GM19238 (cell line): Measurements from ENCODE around the gene CNTN4.

ENCODE experiments used
- DNase-seq: peaks from one replicate; pipeline ENCODE4 v3.0.0; 2011; ENCODE audit warnings: low spot score; ENCODE audit not compliant: insufficient read length

Gene CNTN4

DNA sequence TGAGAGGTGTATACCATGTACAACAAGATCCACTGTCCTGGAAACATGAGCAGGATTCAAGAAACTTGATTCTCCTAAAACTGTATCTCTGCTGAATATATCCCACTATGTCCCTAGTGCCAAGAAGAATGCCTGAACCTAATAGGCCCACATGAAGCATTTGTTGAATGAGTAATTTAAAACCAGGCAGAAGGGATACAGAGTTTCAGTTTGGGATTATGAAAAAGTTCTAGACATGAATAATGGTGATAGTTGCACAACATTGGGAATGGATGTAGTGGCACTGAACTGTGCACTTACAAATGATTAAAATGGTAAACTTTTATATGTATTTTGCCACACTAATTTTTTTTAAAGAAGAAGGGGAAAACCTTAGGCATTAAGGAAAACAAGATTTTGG, 750.4 kb downstream of the CNTN4 start:
- DNase-seq = no peak

DNA sequence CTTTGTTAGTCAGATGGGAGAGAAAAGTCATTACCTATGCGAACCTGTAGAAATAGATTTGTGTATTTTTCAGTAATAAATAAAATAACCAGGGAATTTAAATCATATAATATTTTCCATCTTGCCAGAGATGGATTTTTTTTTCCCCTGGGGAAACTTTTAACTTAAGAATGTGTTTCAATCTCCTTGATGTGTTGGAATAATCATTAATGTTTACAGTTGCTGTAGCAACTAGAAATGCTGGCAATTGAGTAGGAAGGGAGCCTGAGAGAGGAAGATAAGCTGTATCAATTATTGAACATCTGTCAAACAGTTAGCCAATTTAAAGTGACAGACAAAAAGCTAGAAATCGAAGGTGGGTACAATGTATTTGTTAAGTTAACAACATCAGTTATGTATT, 752.0 kb downstream of the CNTN4 start:
- DNase-seq = no peak

DNA sequence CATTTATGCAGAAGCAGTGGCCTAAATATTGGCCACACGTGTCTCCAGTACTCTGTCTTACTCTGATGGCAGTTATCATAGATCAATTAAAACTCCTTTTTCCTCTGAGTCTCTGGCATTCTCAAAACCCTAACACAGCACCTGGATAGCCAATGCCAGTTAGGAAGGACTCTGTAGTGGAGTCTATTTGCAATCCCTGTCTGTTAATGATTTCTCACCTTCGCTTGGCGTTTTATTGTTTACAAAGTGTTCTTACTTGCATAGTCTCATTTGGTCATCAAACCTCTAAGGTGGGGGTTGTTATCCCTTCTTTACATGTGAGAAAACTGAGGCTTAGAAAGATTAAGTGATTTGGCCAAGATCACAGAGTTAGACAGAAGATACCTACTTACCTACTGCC, 752.7 kb downstream of the CNTN4 start:
- DNase-seq = no peak

DNA sequence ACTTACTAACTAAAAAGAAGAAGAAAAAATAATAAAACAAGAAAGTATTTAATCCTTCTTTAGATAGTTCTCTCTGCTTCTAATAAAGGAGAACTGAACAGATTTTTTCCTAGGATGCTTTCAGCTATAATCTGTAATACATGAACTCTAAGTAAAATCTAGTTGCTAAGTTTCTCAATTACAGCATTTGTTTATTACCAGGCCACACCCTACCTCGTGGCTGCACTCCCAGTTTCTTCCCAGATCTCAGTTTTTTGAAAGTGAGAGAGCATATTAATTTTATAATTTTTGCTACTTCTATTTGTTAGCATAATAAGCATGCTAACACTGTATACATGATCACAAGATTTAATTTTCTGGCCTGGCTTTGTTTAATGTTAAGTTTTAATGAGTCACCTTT, 753.2 kb downstream of the CNTN4 start:
- no peak for DNase-seq

DNA sequence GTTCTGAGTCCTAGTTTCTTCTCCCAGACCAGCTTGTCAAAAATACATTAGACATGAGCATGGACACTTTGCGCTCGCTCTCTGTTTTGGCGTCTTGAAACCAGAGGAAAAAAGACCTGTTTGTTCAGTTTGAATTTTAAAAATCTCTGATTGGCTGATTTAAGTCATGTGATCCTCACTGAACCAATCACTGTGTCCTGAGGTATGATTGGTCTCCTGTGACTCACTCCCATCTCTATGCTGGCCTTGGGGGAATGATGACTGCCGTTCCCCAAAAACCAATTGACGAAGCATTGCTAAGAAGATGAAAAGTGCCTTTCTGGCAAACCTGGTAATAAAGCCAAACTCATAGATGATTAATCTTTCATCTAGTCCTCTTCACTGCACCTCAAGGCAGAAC, 755.0 kb downstream of the CNTN4 start:
- DNase-seq = no peak

DNA sequence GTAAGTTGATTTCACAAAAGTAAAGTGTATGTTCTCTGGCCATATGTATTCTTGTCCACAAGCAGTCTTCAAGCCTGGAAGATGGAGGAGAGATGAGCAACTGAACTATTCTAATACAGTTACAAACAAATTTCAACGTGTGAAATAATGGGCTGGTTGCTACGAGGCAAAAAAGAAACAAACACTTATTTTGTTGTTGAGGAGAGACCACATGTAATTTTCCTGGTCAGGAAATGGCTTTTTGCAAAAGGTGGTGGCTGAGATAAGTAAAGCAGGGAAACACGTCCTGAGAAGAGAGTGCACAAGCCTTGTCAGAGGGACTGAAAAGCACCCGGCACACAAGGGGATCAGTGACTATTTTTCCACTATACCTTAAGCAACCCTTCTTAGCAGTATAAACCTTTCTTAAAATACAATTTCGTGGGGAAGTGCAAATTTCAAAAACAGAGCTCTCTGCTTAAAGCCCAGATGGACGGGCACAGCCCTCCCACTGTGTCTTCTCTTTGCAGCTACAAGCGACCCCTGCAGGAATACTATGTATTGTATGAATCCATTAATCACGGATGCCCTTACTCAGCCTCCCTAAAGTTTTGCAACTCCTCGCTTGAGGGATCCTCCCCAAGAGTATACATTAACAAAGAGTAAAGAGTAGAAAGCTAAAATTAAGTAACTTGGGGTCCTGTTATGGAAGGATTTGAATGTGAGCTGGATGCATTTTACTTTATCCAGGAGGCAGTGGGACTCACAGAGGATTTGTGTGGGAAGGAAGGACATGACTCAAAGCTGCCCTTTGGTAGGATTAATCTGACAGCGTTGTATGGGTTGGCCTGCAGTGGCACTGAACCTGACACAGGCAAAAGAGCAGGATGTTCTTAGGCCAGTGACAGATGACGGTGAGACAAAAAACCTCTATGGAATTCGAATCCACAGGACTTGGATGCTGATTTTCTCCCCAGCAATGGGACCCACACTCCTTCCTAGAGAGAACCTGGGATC, 757.8 kb downstream of the CNTN4 start:
- DNase-seq = no peak

DNA sequence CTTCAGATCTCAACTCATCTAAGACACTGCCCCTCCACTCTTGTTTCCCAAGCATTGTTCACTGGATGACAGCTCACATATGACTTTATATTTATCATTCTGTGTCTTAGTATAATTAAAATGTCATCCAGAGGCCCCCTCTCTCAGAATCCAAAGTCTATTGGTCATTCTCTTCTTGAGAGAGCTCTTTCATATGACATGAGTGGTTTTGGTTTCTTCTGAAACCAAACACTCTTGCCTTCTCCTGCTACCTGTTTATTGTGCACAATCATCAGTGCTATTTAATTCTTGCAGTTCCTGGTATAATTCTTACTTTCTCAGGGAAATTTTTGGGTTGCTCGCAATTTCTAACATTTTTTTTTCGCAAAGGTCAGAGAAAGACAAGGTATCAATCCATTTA, 762.0 kb downstream of the CNTN4 start:
- DNase-seq = no peak

DNA sequence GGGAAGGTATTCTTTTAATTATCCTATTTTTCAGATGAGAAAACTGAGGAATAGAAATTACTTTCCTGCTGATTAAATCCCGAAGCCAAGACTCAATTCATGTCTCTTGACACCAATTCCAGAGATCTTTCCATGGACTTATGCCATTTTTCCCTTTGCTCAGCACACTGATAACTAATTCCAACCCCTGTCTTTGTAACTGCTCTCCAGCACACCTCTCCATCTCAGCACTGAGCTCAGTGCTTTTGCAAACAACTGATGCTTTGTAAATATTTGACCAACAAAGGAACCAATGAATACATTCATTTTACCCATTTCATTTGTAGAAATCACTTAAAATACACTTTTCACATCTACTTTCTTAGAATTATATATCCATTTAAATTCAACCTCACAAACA, 762.5 kb downstream of the CNTN4 start:
- no peak for DNase-seq

DNA sequence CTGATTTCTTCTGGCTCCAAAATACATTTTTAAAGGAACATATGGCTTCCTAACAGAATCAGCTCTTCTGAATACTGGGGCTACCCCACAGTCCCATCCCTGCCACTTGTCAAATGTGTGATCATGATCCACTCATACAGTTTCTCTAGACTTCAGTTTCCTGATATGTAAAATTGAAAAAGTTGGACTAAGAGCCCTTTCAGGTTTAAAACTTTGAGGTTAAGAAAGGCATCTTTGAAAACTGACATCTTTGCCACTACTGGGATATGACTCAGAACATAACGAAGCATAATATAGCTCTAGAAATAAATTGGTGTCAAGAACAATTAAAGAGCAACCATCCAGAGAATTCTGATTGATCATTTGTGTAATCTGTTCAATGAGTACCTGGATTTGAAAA, 763.3 kb downstream of the CNTN4 start:
- DNase-seq = no peak

DNA sequence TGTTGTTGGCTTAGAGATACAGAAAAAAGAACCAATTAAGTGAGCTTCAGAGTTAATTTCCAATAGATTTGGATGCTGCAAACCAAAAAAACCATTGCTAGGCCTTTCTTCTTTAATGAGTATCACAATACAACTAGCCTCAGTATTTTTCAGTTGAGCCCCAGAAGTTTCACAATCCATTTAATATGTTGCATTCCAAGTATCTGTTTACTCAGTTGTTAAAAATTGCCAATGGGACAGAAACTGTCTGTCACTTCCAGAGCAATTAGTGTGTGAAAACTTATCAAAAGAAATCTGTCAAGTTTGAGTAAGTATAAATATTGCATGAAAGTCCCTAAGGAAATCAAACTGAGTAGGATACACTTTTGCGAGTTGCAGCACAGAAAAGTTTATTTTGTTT, 763.7 kb downstream of the CNTN4 start:
- no peak for DNase-seq

DNA sequence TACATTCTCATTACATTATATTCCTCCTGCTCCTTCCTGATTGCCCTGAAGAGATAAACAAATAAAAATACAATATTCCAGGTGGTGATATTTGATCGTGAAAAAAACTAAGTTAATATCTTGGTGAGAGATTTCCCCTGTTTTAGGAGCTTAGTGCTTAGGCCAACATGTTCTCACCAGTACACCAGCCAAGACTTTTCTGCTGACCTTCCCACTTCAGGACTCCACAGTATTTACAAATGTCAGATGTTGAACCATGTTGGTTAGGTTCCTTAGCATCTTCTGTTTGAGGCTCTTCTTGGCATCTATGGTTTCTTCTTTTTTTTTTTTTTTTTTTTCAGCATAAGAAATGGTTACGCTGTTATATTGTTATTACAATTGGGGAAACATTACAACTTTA, 764.5 kb downstream of the CNTN4 start:
- DNase-seq = no peak

DNA sequence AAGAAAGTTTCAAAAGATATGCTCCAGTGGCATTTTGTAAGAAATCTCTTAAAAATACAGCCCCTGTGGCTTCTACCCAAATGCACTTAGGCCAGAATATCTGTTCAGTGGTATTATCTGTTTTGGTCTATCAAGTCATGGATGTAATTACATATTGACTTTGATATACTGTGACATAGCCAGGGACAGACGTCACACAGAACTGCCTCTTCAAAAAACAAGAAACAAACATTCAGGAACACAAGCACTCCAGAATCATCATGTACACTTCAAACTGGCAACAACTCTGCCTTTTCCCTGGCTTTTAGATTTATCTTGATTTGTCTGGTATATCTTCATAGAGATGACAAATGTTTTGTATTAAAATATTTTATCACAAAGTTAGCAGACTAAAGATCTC, 771.2 kb downstream of the CNTN4 start:
- DNase-seq = no peak

DNA sequence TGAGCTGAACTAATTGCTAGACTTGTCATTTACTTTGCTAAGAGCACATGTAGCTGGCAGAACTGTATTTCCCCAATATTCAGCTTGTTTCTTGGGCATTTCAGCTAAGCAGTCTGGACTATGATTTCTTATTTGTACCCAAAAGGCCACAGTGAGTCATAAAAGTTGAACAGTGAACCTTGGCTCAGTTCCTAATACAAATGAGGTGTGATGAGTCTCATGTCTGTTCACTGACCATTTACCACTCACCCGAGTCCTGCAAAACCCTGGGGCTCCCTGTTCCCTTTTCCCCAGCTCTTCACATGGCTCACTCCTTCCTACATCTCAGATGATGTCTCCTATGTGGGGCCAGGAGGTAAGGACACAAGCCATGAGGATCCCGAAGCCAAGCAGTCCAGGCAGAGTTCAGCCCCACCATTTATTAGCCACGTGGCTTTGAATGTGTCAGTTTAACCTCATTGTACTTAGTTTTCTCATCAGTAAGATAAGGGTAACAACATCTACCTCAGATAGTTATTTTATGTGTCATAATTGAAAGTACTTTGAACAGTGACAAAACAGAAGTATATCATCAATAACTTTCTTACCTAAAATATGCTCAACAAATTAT, 772.2 kb downstream of the CNTN4 start:
- no peak for DNase-seq

DNA sequence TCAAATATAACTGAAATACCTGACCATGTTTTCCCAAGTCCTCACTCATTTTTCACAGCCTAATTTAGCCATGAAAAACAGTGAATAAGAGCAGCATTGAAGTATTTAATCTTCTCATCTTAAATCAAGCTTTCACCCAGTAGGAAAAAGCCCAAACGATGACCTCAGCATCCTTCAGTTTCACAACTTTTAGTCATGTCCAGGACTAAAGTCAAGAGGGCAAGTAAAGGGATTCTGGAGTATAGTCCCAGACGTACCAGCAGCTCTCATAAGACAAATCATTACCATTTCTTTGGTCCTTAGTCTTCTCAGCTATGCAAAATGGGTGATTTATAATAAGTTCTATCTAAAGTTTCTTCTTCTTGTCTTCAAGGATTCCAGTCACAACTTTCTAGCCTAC, 774.2 kb downstream of the CNTN4 start:
- no peak for DNase-seq

DNA sequence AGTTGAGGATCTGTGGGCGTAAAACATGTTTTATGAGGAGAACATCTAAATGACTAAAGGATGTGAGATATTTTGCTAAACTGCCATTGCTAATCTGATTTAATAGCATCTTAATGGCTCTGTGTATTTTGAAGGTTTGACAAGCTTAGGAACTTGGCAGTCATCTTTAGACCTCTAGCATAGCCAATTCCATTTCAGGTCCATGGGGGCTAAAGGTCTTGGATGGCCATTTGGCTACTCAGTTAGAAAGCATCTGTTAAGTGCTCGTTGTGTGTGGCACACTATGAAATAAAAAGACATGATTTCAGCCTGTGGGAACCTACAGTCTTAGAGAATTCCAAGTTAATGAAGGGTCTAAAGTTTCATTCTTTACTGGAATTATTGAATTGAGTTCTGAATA, 775.3 kb downstream of the CNTN4 start:
- DNase-seq = no peak

DNA sequence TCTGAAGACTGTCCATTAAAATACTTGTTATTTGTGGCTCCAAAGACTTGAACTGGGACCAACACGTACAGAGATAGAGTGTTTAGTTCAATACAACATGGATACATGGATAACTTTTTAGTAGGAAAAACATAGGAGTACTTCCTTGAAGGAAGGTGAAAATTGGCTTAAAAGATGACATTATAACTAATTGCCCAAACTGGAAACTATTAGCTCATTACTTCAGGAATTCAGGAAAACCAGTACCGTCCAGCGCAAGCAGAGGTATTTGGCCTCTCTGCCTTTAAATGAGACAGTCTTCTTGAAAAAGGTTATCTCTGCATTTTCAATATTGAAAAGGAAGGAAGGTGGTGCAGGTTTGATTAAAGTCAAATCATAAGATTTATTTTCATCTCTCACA, 777.0 kb downstream of the CNTN4 start:
- DNase-seq = no peak

DNA sequence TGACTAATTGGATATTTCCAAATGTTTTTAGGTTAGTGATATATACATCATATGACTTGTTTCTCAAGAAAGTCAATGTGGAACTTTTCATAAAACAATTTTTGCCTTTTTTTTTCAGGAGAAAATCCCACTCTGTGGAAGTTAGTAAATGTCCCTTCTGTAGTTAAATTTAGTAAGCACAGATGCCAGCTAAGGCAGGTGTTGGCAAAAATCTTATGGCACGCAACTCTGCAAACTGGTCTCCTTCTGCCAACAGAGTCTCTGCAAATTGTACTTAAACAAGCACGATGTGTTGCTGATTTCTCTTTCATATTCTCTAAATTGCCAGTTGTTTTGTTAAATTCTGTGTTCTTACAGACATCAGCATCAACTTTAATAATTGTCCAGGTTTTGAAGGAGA, 777.7 kb downstream of the CNTN4 start:
- DNase-seq = no peak

DNA sequence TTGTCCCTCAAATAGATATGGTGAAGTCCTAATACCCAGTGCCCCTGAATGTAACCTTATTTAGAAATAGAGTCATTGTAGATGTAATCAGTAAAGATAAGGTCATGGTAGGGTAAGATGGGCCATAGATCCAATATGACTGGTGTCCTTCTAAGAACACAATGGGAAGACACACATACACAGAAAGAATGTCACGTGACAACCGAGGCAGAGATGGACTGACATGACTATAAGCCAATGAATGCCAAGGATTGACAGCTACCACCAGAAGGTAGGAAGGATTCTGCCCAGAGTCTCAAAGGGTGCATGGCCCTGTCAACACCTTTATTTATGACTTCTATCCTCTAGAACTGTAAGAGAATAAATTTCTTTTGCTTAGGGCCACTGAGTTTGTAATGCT, 780.4 kb downstream of the CNTN4 start:
- DNase-seq = no peak

DNA sequence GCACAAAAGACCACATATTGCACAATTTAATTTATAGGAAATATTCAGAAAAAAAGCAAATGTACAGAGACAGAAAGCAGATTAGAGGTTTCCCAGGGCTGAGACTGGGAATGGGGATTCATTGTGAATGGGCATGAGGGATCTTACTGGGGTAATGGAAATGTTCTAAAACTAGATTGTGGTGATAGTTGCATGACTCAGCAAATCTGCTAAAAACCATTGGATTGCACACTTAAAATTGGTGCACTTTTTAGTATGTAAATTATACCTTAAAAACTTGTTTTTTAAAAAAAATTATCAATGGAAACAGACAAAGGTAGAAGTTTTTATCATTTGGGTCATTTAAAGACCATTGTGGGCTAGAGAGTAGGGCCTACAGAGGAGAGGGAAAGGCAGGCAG, 780.9 kb downstream of the CNTN4 start:
- DNase-seq = no peak

DNA sequence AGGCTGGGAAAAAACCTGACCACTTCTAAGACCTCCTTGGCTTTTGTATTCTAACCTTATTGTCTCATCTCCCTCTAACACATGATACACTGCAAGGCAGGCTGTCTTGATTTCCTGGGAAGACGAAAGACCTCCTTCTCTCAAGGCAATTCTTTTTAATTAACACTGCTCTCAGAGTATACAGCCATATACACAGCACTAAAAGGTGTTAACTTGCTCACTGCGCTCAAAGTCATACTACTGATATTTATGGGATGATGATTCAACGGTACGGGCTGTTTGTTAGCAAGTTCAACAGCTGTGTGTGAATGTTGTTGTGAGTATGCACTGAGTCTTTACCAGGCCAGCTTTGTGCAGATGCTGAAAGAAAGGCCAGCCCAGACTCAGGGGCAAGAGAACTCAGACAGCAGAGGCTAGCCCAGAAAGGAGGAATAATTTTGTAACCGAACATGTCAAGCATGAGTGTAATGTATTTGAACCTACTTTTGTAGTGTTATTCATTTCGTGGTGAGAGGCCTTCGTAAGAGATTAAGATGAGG, 781.6 kb downstream of the CNTN4 start:
- DNase-seq = no peak

DNA sequence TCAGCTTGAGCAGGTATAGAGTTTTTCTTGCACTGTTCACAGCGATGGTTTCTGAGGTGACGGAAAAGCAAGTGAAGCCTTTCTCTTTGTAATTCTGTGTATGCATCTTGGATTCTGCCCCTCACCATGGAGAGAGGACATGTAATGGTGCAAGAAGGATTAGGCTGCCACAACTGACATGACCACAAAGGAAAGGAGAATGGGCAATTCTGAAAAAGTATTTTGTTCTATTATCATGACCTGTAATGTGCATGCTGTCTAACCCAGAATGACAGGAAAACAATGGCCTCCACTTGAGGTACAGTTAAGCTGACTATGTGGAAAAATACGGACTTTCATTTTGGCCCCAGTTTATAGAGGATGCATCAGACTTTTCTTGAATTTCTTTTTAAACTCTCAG, 784.6 kb downstream of the CNTN4 start:
- no peak for DNase-seq

DNA sequence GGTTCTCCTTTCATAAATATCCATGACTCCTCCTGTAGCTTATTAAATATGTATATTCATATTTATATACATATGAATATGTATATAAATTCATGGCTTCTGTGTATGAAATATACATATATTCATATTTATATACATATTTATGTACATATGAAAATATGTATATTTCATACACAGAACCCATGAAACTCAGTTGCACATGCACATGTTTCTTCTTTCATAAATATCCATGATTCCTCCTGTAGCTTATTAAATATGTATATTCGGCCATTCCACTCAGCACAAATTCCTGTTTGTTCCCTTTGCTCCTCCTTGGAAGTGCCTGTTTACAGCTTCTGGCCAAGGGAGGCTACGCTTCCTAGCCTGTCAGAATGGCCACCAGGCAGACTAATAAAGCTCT, 789.9 kb downstream of the CNTN4 start:
- no peak for DNase-seq

DNA sequence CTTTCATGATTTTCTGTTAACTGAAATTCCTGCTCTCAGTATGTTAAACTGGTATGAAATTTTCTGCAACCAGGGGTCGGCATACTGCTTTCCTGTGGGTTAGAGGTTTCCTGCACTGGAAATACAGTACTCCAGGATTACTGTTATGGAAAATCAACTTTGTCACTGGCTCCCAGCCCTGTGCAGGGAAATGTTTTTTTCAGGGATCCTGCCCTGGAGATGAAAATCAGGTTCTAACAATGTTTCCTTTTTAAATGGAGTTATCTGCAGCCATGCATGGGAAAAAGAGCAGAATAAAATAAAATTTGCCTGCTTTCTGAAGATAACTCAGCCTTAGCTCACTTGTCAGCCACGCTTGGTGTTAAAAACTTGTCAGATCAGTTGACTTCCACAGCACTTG, 791.1 kb downstream of the CNTN4 start:
- DNase-seq = no peak
